OCI-LY1 (cell line): ENCODE measurements around the gene DENND1B.

Experiments
- H2AFZ ChIP-seq: fragments of 200-600 bp; sonication (generic), shearing (Covaris generic); 2 replicates; pipeline ENCODE4 v1.6.0; 2014; ENCODE audit warnings: antibody characterized with exemption, mild to moderate bottlenecking, low read length
- H3F3A ChIP-seq: fragments of 200-600 bp; sonication (generic), shearing (Covaris generic); 2 replicates; pipeline ENCODE4 v1.6.0; 2014; ENCODE audit warnings: mild to moderate bottlenecking, antibody characterized with exemption, low read length, moderate library complexity; ENCODE audit not compliant: insufficient read depth
- H3K27ac ChIP-seq: fragments of 200-600 bp; sonication (generic); 2 replicates; pipeline ENCODE4 v1.5.1; 2014; ENCODE audit warnings: low read length, mixed run types, mild to moderate bottlenecking, low read depth; ENCODE audit not compliant: poor library complexity, severe bottlenecking
- H3K27me3 ChIP-seq: fragments of 200-600 bp; sonication (generic); 2 replicates; pipeline ENCODE4 v1.6.0; 2014; ENCODE audit warnings: antibody characterized with exemption, mild to moderate bottlenecking, low read length, moderate library complexity; ENCODE audit not compliant: insufficient read depth
- H3K36me3 ChIP-seq: fragments of 200-600 bp; sonication (generic); 2 replicates; pipeline ENCODE4 v1.6.1; 2014; ENCODE audit warnings: mild to moderate bottlenecking, antibody characterized with exemption, low read length, moderate library complexity, mixed read lengths; ENCODE audit not compliant: insufficient read depth
- H3K4me1 ChIP-seq: fragments of 200-600 bp; sonication (generic); 2 replicates; pipeline ENCODE4 v1.5.1; 2014; ENCODE audit warnings: mild to moderate bottlenecking, low read length, moderate library complexity; ENCODE audit not compliant: insufficient read depth, severe bottlenecking
- H3K4me2 ChIP-seq: fragments of 200-600 bp; sonication (generic), shearing (Covaris generic); 2 replicates; pipeline ENCODE4 v1.6.1; 2014; ENCODE audit warnings: low read length
- H3K4me3 ChIP-seq: fragments of 200-600 bp; sonication (generic); 2 replicates; pipeline ENCODE4 v1.5.1; 2014; ENCODE audit warnings: low read length, low read depth, mild to moderate bottlenecking, mixed read lengths; ENCODE audit not compliant: poor library complexity, severe bottlenecking
- H3K79me2 ChIP-seq: fragments of 200-600 bp; shearing (Covaris generic); 2 replicates; pipeline ENCODE4 v1.6.1; 2016; ENCODE audit warnings: mixed run types, low read length, mixed read lengths; ENCODE audit not compliant: insufficient read depth
- H3K9ac ChIP-seq: fragments of 200-600 bp; sonication (generic), shearing (Covaris generic); 2 replicates; pipeline ENCODE4 v1.6.1; 2014; ENCODE audit warnings: mild to moderate bottlenecking, low read length, mixed read lengths
- H3K9me2 ChIP-seq: fragments of 200-600 bp; sonication (generic), shearing (Covaris generic); 2 replicates; pipeline ENCODE4 v1.6.1; 2014; ENCODE audit warnings: low read depth, mild to moderate bottlenecking, low read length, mixed read lengths
- H3K9me3 ChIP-seq: fragments of 200-600 bp; shearing (Covaris generic); 2 replicates; pipeline ENCODE4 v1.6.1; 2014; ENCODE audit warnings: low read length, mixed read lengths
- H4K20me1 ChIP-seq: fragments of 200-600 bp; sonication (generic), shearing (Covaris generic); 2 replicates; pipeline ENCODE4 v1.6.0; 2016; ENCODE audit warnings: mild to moderate bottlenecking, low read length; ENCODE audit not compliant: insufficient read depth
- EZH2 ChIP-seq: fragments of 200-600 bp; sonication (generic), shearing (Covaris generic); IDR thresholded peaks from 2 replicates; pipeline ENCODE4 v1.8.0; 2017; ENCODE audit warnings: borderline replicate concordance, mixed run types, mild to moderate bottlenecking, antibody characterized with exemption, low read length, moderate library complexity, mixed read lengths
- TF ChIP-seq, protein P1 (sequence below): fragments of 200-600 bp; sonication (generic), shearing (Covaris generic); IDR thresholded peaks from 2 replicates; pipeline ENCODE4 v1.5.1; 2017; ENCODE audit warnings: mild to moderate bottlenecking, antibody characterized with exemption, low read length, moderate library complexity, mixed read lengths

DENND1B gene

DNA sequence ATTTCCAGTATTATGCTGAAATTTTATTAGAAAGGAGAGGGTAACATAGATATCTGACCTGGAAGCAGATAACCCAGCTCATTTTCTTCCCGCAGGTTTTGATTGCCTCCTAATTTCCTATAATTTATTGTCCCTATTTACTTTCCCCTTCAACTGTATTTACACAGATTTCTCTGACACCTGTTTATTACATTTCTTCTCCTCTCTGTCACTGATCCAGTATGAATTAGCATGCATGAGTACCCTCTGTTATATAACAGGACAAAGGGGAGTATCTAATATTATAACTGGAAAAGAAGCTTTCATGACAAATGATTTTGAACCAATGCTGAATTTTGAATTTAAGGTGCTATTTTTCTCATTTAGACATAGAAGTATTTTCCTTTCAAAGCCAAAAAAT, 37.4 kb downstream of the DENND1B start:
- Histone ChIP-seq H3K27me3 (no peaks in the 10 kb centered on the region), H3K4me2 (no peak overlapping the region)

DNA sequence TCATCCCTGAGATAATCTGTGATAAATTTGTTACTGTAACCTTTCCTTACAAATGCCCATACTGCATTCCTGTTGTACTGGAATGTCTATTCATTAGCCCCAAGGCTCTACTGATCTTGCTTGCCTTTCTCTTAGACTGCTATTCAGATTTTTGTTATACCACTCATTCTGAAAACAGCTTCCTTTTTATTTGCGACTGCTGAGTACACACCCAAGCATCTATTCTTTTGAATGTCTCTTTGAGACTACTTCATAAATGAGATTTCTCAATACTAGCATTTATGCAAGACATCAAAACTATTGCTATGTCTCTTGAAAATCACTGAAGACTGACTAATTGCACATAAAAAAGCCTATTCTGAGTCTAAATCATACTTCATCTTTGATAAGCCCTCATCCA, 38.6 kb downstream of the DENND1B start:
- Histone ChIP-seq H3K9ac (no peak overlapping the region), H2AFZ (no peak overlapping the region), H3K9me2 (no peaks in the 10 kb centered on the region), H3K4me1 (no peaks in the 10 kb centered on the region), H3K9me3 (no peaks in the 10 kb centered on the region), H3K27ac (no peak overlapping the region), H3K27me3 (no peaks in the 10 kb centered on the region), H3F3A (no peaks in the 10 kb centered on the region), H4K20me1 (no peaks in the 10 kb centered on the region), H3K36me3 (peaks cover 5% of the 10 kb centered on the region; the same call in 1 of the 2 replicates), H3K79me2 (peaks cover 27% of the 10 kb centered on the region; the same call in 1 of the 2 replicates), H3K4me3 (no peak overlapping the region), H3K4me2 (no peak overlapping the region)
- TF ChIP-seq, protein P1, sequence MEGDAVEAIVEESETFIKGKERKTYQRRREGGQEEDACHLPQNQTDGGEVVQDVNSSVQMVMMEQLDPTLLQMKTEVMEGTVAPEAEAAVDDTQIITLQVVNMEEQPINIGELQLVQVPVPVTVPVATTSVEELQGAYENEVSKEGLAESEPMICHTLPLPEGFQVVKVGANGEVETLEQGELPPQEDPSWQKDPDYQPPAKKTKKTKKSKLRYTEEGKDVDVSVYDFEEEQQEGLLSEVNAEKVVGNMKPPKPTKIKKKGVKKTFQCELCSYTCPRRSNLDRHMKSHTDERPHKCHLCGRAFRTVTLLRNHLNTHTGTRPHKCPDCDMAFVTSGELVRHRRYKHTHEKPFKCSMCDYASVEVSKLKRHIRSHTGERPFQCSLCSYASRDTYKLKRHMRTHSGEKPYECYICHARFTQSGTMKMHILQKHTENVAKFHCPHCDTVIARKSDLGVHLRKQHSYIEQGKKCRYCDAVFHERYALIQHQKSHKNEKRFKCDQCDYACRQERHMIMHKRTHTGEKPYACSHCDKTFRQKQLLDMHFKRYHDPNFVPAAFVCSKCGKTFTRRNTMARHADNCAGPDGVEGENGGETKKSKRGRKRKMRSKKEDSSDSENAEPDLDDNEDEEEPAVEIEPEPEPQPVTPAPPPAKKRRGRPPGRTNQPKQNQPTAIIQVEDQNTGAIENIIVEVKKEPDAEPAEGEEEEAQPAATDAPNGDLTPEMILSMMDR = no peak
- TF ChIP-seq EZH2 = no peak

More for the DNA sequence above, 37.4 kb downstream of the DENND1B start:
- no peaks in the 10 kb centered on the region for H3K9me3 ChIP-seq
- no peaks in the 10 kb centered on the region for H3F3A ChIP-seq
- no peaks in the 10 kb centered on the region for H4K20me1 ChIP-seq
- H3K9me2 ChIP-seq = no peaks in the 10 kb centered on the region
- no peak overlapping the region for H3K9ac ChIP-seq
- no peak overlapping the region for H3K4me3 ChIP-seq
- TF ChIP-seq EZH2 = no peak
- TF ChIP-seq, protein P1 = no peak
- no peak overlapping the region for H3K27ac ChIP-seq
- no peaks in the 10 kb centered on the region for H3K4me1 ChIP-seq
- H3K36me3 ChIP-seq = peaks cover 5% of the 10 kb centered on the region; the same call in 1 of the 2 replicates
- H2AFZ ChIP-seq = no peak overlapping the region
- peaks cover 30% of the 10 kb centered on the region; the same call in 1 of the 2 replicates for H3K79me2 ChIP-seq

GRCh38 chr1:197735461-197735860, 39.8 kb downstream of the DENND1B start:
- Histone ChIP-seq H3K4me3 (no peak overlapping the region), H3K27me3 (no peaks in the 10 kb centered on the region), H3K27ac (no peak overlapping the region), H3K79me2 (peaks cover 22% of the 10 kb centered on the region; the same call in 1 of the 2 replicates), H3K9ac (no peak overlapping the region), H3K4me2 (no peak overlapping the region), H4K20me1 (no peaks in the 10 kb centered on the region), H3F3A (no peaks in the 10 kb centered on the region), H3K9me3 (no peaks in the 10 kb centered on the region), H3K9me2 (no peaks in the 10 kb centered on the region), H2AFZ (no peak overlapping the region), H3K4me1 (no peaks in the 10 kb centered on the region), H3K36me3 (peaks cover 5% of the 10 kb centered on the region; the same call in 1 of the 2 replicates)
- TF ChIP-seq, protein P1 = no peak
- TF ChIP-seq EZH2 = no peak
